H1 (cell line): ENCODE results near the gene TNS3. TPM values are rescaled to one million over a fixed set of nuclear protein-coding genes. Genes with fewer than 3 reads are reported as not detected.

Experiments used
- CTCF ChIA-PET: fragments of 300-600 bp; sonication (Branson Sonifier 250); formaldehyde crosslinking; loops from one replicate; lab custom pipeline; 2021; ENCODE audit not compliant: partially characterized antibody; lab: Charles Lee
- POLR2A ChIA-PET: fragments of 300-600 bp; sonication (Branson Sonifier 250); formaldehyde crosslinking; loops from one replicate; lab custom pipeline; 2021; ENCODE audit warnings: inconsistent platforms; ENCODE audit not compliant: partially characterized antibody; lab: Charles Lee
- DNase-seq, 2 experiments: peaks; one replicate each; pipeline versions ENCODE4 v3.0.0 to v3.0.0-alpha.2; 2010 to 2022; ENCODE audit warnings: low spot score in 2 of 2, low read depth in 1 of 2, mixed read lengths in 1 of 2
- FAIRE-seq: peaks from 2 replicates; lab custom pipeline; 2011; peaks lifted over from hg19 to GRCh38; lab: Jason Lieb, UNC
- H2AFZ ChIP-seq: 2 replicates; pipeline ENCODE4 v1.8.1; 2012; ENCODE audit warnings: low read length, inconsistent platforms
- H2AK5ac ChIP-seq: 2 replicates; pipeline ENCODE4 v1.6.1; 2013; ENCODE audit warnings: low read depth, low read length
- H2BK120ac ChIP-seq: replicated peaks from 2 replicates; pipeline ENCODE3; 2013; ENCODE audit warnings: low read depth, low read length, inconsistent platforms
- H2BK12ac ChIP-seq: 2 replicates; pipeline ENCODE4 v1.6.1; 2013; ENCODE audit warnings: low read depth, low read length
- H2BK15ac ChIP-seq: 2 replicates; pipeline ENCODE4 v1.6.1; 2013; ENCODE audit warnings: low read length
- H2BK20ac ChIP-seq: 2 replicates; pipeline ENCODE4 v1.6.1; 2013; ENCODE audit warnings: low read length
- H2BK5ac ChIP-seq: 2 replicates; pipeline ENCODE4 v1.6.1; 2013; ENCODE audit warnings: low read depth, low read length
- H3K14ac ChIP-seq: 2 replicates; pipeline ENCODE4 v1.6.1; 2013; ENCODE audit warnings: inconsistent platforms; ENCODE audit not compliant: insufficient read length
- H3K18ac ChIP-seq: 2 replicates; pipeline ENCODE4 v1.6.1; 2013; ENCODE audit warnings: low read length; ENCODE audit errors: extremely low read depth
- H3K23ac ChIP-seq: 2 replicates; pipeline ENCODE4 v1.6.1; 2013; ENCODE audit warnings: inconsistent platforms; ENCODE audit not compliant: insufficient read length
- H3K23me2 ChIP-seq: 2 replicates; pipeline ENCODE4 v1.6.1; 2013; ENCODE audit warnings: low read depth, low read length
- H3K27ac ChIP-seq: 2 replicates; pipeline ENCODE4 v1.6.1; 2011; ENCODE audit warnings: low read depth, low read length, inconsistent platforms
- H3K27me3 ChIP-seq, 4 experiments: replicated peaks in 1 of 4; 1 replicate in 1 of 4; 2 replicates in 3 of 4; pipeline versions ENCODE4 v1.6.1 to v1.8.1; 2011 to 2013; ENCODE audit warnings: low read length in 3 of 4, mild to moderate bottlenecking in 3 of 4, inconsistent platforms in 2 of 4, mixed read lengths in 2 of 4, moderate library complexity in 1 of 4; ENCODE audit not compliant: control insufficient read depth in 3 of 4, insufficient read depth in 3 of 4; ENCODE audit errors: extremely low read depth in 1 of 4
- H3K36me3 ChIP-seq, 4 experiments: 2 replicates each; pipeline versions ENCODE4 v1.6.1 to v1.8.1; 2011 to 2013; ENCODE audit warnings: mild to moderate bottlenecking in 4 of 4, low read length in 3 of 4, moderate library complexity in 2 of 4, control low read depth in 1 of 4, inconsistent platforms in 1 of 4; ENCODE audit not compliant: insufficient read depth in 4 of 4, control insufficient read depth in 2 of 4
- H3K4ac ChIP-seq: replicated peaks from 2 replicates; pipeline ENCODE3; 2013; ENCODE audit warnings: low read length, low read depth, mixed read lengths, inconsistent platforms; ENCODE audit not compliant: insufficient read length
- H3K4me1 ChIP-seq, 4 experiments: replicated peaks in 1 of 4; 1 replicate in 1 of 4; 2 replicates in 3 of 4; pipeline versions ENCODE4 v1.6.1 to v1.8.1; 2011 to 2013; ENCODE audit warnings: low read length in 3 of 4, inconsistent platforms in 2 of 4, mixed read lengths in 1 of 4; ENCODE audit not compliant: insufficient read depth in 4 of 4, control insufficient read depth in 3 of 4
- H3K4me2 ChIP-seq, 2 experiments: 2 replicates each; pipeline versions ENCODE4 v1.6.1 to v1.8.1; 2011 to 2013; ENCODE audit warnings: low read depth in 2 of 2, low read length in 2 of 2, control low read depth in 1 of 2, inconsistent platforms in 1 of 2, mild to moderate bottlenecking in 1 of 2; ENCODE audit not compliant: insufficient read depth in 1 of 2
- H3K4me3 ChIP-seq, 4 experiments: fragments of 200-600, 300-600 bp in 1 of 4; sonication (generic), shearing (Covaris generic), sonication (Bioruptor Twin) in 1 of 4; 2 replicates each; pipeline versions ENCODE4 v1.5.1 to v1.8.1; 2011 to 2016; ENCODE audit warnings: low read length in 4 of 4, low read depth in 3 of 4, control low read depth in 2 of 4, inconsistent platforms in 2 of 4, mild to moderate bottlenecking in 2 of 4, mixed read lengths in 1 of 4, moderate library complexity in 1 of 4; ENCODE audit not compliant: insufficient read depth in 2 of 4; ENCODE audit errors: extremely low read depth in 1 of 4
- H3K56ac ChIP-seq: replicated peaks from 2 replicates; pipeline ENCODE3; 2013; ENCODE audit warnings: low read depth, mild to moderate bottlenecking, mixed read lengths, low read length, inconsistent platforms; ENCODE audit not compliant: insufficient read length
- H3K79me1 ChIP-seq: 2 replicates; pipeline ENCODE4 v1.6.1; 2013; ENCODE audit warnings: low read depth, low read length, control low read depth
- H3K79me2 ChIP-seq, 2 experiments: 2 replicates each; pipeline versions ENCODE4 v1.6.1 to v1.8.1; 2012 to 2013; ENCODE audit warnings: low read length in 2 of 2, mild to moderate bottlenecking in 2 of 2, inconsistent platforms in 1 of 2; ENCODE audit not compliant: insufficient read depth in 2 of 2, control insufficient read depth in 1 of 2
- H3K9ac ChIP-seq, 4 experiments: replicated peaks in 1 of 4; 1 replicate in 1 of 4; 2 replicates in 3 of 4; pipeline versions ENCODE4 v1.6.1 to v1.8.1; 2011 to 2013; ENCODE audit warnings: low read depth in 3 of 4, low read length in 3 of 4, control low read depth in 2 of 4, mild to moderate bottlenecking in 2 of 4, moderate library complexity in 2 of 4, inconsistent platforms in 1 of 4; ENCODE audit errors: extremely low read depth in 1 of 4
- H3K9me3 ChIP-seq, 2 experiments: 2 replicates each; pipeline versions ENCODE4 v1.6.1 to v1.8.1; 2012 to 2013; ENCODE audit warnings: mild to moderate bottlenecking in 2 of 2, moderate library complexity in 2 of 2, control low read depth in 1 of 2, inconsistent platforms in 1 of 2, low read depth in 1 of 2, low read length in 1 of 2, mixed read lengths in 1 of 2; ENCODE audit not compliant: insufficient read depth in 2 of 2
- H4K20me1 ChIP-seq, 2 experiments: replicated peaks in 1 of 2; 2 replicates each; pipeline versions ENCODE3 to v1.8.1; 2011 to 2013; ENCODE audit warnings: inconsistent platforms in 2 of 2, low read length in 2 of 2, mild to moderate bottlenecking in 1 of 2; ENCODE audit not compliant: insufficient read depth in 2 of 2, control insufficient read depth in 1 of 2
- H4K5ac ChIP-seq: 2 replicates; pipeline ENCODE4 v1.6.1; 2013; ENCODE audit warnings: low read length, low read depth, mixed read lengths, inconsistent platforms; ENCODE audit not compliant: insufficient read length
- H4K8ac ChIP-seq: 2 replicates; pipeline ENCODE4 v1.8.0; 2013; ENCODE audit warnings: mild to moderate bottlenecking, moderate library complexity, low read length, inconsistent platforms; ENCODE audit not compliant: insufficient read depth; ENCODE audit errors: extremely low read depth
- H4K91ac ChIP-seq: replicated peaks from 2 replicates; pipeline ENCODE3; 2013; ENCODE audit warnings: low read length, mixed read lengths, inconsistent platforms; ENCODE audit not compliant: insufficient read length
- CBX8 ChIP-seq: fragments of 300-800, 300-1000 bp; sonication (generic); IDR thresholded peaks from 2 replicates; pipeline ENCODE4 v1.7.1; 2016; ENCODE audit warnings: low read depth, low read length, borderline replicate concordance
- CEBPB ChIP-seq: IDR thresholded peaks from 2 replicates; pipeline ENCODE4 v1.6.1; 2012; ENCODE audit warnings: low read depth, low read length
- CREB1 ChIP-seq: IDR thresholded peaks from 2 replicates; pipeline ENCODE4 v1.6.1; 2012; ENCODE audit warnings: inconsistent platforms
- CTBP2 ChIP-seq: IDR thresholded peaks from 2 replicates; pipeline ENCODE4 v1.7.0; 2011; ENCODE audit warnings: borderline replicate concordance, mild to moderate bottlenecking, moderate library complexity, mixed read lengths, low read length; ENCODE audit not compliant: insufficient read depth, insufficient read length
- EZH2 ChIP-seq: fragments of 200-600 bp; sonication (generic); IDR thresholded peaks from 2 replicates; pipeline ENCODE4 v1.7.1; 2012; ENCODE audit warnings: low read depth, mild to moderate bottlenecking, moderate library complexity, low read length, inconsistent platforms; ENCODE audit not compliant: severe bottlenecking
- JUN ChIP-seq: IDR thresholded peaks from 2 replicates; pipeline ENCODE4 v1.6.1; 2011; ENCODE audit warnings: low read depth, mild to moderate bottlenecking, improper control_type of control experiment, low read length
- RXRA ChIP-seq: IDR thresholded peaks from 2 replicates; pipeline ENCODE4 v1.6.1; 2011; ENCODE audit warnings: low read depth, mild to moderate bottlenecking, low read length, moderate library complexity; ENCODE audit not compliant: insufficient read depth
- SRF ChIP-seq: IDR thresholded peaks from 2 replicates; pipeline ENCODE4 v1.6.1; 2011; ENCODE audit warnings: mild to moderate bottlenecking, low read depth, low read length, moderate library complexity
- TCF12 ChIP-seq: IDR thresholded peaks from 2 replicates; pipeline ENCODE4 v1.6.1; 2011; ENCODE audit warnings: low read depth, mild to moderate bottlenecking, low read length
- WGBS, 2 experiments: shearing (Covaris generic) in 1 of 2; methylation state at CpG; one replicate each; pipeline versions ENCODE4 v1.1.6 to v1.1.7; 2013 to 2015; ENCODE audit warnings: low lambda C conversion rate in 2 of 2, mixed read lengths in 2 of 2, inconsistent platforms in 1 of 2, low coverage in 1 of 2, missing lambda C conversion rate in 1 of 2; ENCODE audit not compliant: insufficient replicate concordance in 2 of 2, insufficient coverage in 1 of 2, insufficient read length in 1 of 2; ENCODE audit errors: extremely low coverage in 1 of 2, missing lambda C conversion rate in 1 of 2; 5-methylcytosine and 5-hydroxymethylcytosine counted together
- polyA plus RNA-seq, 7 experiments: library from polyadenylated mRNA; depleted of rRNA in 3 of 7; stranded (reverse) in 5 of 7; unstranded in 2 of 7; fragments of >200 nt in 5 of 7; fragments of 200-250 nt in 2 of 7; gene quantifications; 1 replicate in 5 of 7; 2 replicates in 1 of 7; 4 replicates in 1 of 7; pipeline versions ENCODE4 v1.2.1 to v1.2.3, GENCODE V29; 2011 to 2013; ENCODE audit warnings: missing spikeins in 2 of 7, mixed read lengths in 2 of 7
- total RNA-seq: library from RNA; stranded (reverse); fragmentation: NEBNext Ultra II Directional; extraction: Animal tissue kit (Norgen Biotek cat#: 25700); gene quantifications from 2 replicates; pipeline ENCODE4 v1.2.1, GENCODE V29; 2021

The TNS3 gene
- total and polyA plus RNA-seq, 2 of the 8 experiments (the other 6 are each of a cell fraction or from before 2014, with no cell fraction given): 11.9 to 24.2 TPM

DNA sequence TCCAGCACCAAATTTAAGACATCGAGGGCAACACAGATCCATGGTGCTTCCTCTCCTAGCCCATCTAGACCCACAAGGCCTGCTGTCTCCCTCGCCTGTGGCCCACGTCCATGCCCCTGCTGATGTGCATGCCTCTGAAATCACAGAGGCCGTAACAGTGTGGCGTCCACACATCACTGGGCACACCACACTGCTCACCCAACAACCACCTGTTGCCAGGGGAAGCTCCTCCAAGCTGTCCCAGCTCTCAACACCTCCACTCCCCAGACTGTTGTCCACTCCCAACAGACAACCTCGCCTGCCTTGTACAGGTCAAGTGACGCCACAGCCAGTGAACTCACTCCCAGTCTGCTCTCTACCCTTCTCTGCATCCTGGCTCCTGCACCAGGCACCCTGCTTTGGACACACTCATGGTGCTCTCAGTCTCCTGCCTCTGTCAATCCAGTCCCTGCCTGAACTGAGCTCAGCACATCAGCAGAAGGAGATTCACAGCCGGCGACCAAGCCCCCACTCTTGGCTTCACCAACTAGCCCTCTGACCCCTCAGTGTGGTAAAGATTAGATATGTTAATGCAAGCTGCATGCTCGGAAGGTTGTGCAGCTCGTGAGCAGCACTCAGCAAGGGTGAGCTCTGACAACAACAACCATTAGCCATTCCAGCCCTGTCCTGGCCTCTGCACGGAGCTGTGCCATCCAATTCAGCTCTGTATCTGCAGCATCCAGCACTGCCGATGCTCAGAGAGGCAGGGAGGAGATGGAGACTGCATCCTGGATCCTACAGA lies 197.0 kb downstream of the TNS3 start:
- Histone ChIP-seq H3K36me3 (no peaks in the 10 kb centered on the region; a peak in 1 of 8 replicates), H4K5ac (no peak overlapping the region), H3K27me3 (no peaks in the 10 kb centered on the region), H3K79me2 (no peaks in the 10 kb centered on the region), H3K27ac (no peak overlapping the region; the same call in 1 of the 2 replicates), H3K23me2 (peaks cover 4% of the 10 kb centered on the region; the same call in 1 of the 2 replicates), H3K56ac (no peak overlapping the region), H3K4me1 (peaks cover 12 to 18% (median 15%) of the 10 kb centered on the region in 4 experiments), H2BK12ac (no peak overlapping the region), H3K9me3 (no peaks in the 10 kb centered on the region), H3K4me2 (no peak overlapping the region), H4K20me1 (peaks cover 3 to 4% of the 10 kb centered on the region in 2 experiments), H4K8ac (peak overlapping the region; percentile 12; the same call in 1 of the 2 replicates), H3K4ac (no peak overlapping the region), H3K14ac (no peak overlapping the region), H3K9ac (no peak overlapping the region), H3K23ac (no peak overlapping the region), H2BK5ac (no peak overlapping the region), H2BK120ac (no peak overlapping the region), H2BK20ac (no peak overlapping the region), H2AFZ (no peak overlapping the region), H3K18ac (no peak overlapping the region), H4K91ac (peak overlapping the region; percentile 20), H3K79me1 (no peaks in the 10 kb centered on the region; the same call in 1 of the 2 replicates), H2AK5ac (no peak overlapping the region), H2BK15ac (no peak overlapping the region), H3K4me3 (no peak overlapping the region)
- DNase-seq: no peak
- ChIA-PET POLR2A (no interaction called here), CTCF (interaction anchor here (0.9 to 3.7 kb wide), 7 partner anchors 11 to 560 kb away, joined by 3 to 11 read pairs (median 3); no protein-coding TSS in a partner anchor)
- 90% methylated on average over 13 of the region's 13 CpGs; no CpG with 5 or more reads in 1 of the 2 experiments for WGBS, 2 experiments
- TF ChIP-seq JUN: no peak
- no peak for TF ChIP-seq CREB1
- no peak for TF ChIP-seq CTBP2
- no peak for TF ChIP-seq RXRA
- no peak for TF ChIP-seq TCF12
- no peak for TF ChIP-seq CBX8
- TF ChIP-seq CEBPB: no peak
- TF ChIP-seq EZH2: no peak
- no peak for TF ChIP-seq SRF
- FAIRE-seq: no peak
